Naive thymus-derived CD4-positive, alpha-beta T cell (primary cell): ENCODE results near the gene HACD2. TPM values are rescaled to one million over a fixed set of nuclear protein-coding genes. Genes with fewer than 3 reads are reported as not detected.

Source experiments
- ATAC-seq: fragments of 150-1000 bp; cut with Tn5 transposase; 2 replicates; pipeline ENCODE4 v1.10.0; 2021; ENCODE audit warnings: mild to moderate bottlenecking, moderate library complexity
- CTCF ChIA-PET: fragments of 350-600 bp; sonication (Branson Sonifier 250); formaldehyde crosslinking; loops from one replicate; lab custom pipeline; 2021; ENCODE audit warnings: antibody characterized with exemption; lab: Charles Lee
- POLR2A ChIA-PET: fragments of 350-600 bp; sonication (Branson Sonifier 250); formaldehyde crosslinking; loops from one replicate; lab custom pipeline; 2021; ENCODE audit warnings: antibody characterized with exemption, inconsistent platforms; lab: Charles Lee
- DNase-seq, 9 donors: peaks; one replicate each; pipeline versions ENCODE4 v3.0.0 to v3.0.0-alpha.2; 2020 to 2022; ENCODE audit warnings: mixed read lengths in 1 of 9
- H3K27ac ChIP-seq: one replicate; pipeline ENCODE4 v1.7.0; 2013; ENCODE audit warnings: mild to moderate bottlenecking, low read depth, low read length, moderate library complexity
- H3K27me3 ChIP-seq, 2 donors: one replicate each; pipeline ENCODE4 v1.7.0; 2013; ENCODE audit warnings: low read length in 2 of 2, mild to moderate bottlenecking in 2 of 2, moderate library complexity in 2 of 2; ENCODE audit not compliant: control insufficient read depth in 2 of 2, insufficient read depth in 2 of 2
- H3K36me3 ChIP-seq, 3 experiments: 1 replicate in 2 of 3; 2 replicates in 1 of 3; pipeline ENCODE4 v1.7.0; 2013; ENCODE audit warnings: low read length in 3 of 3, mild to moderate bottlenecking in 3 of 3, moderate library complexity in 1 of 3; ENCODE audit not compliant: insufficient read depth in 3 of 3, control insufficient read depth in 2 of 3
- H3K4me1 ChIP-seq, 2 donors: one replicate each; pipeline ENCODE4 v1.7.0; 2013; ENCODE audit warnings: low read length in 2 of 2, mild to moderate bottlenecking in 2 of 2, moderate library complexity in 1 of 2; ENCODE audit not compliant: control insufficient read depth in 2 of 2, insufficient read depth in 2 of 2
- H3K4me3 ChIP-seq: 2 replicates; pipeline ENCODE4 v1.7.0; 2013; ENCODE audit warnings: mild to moderate bottlenecking, low read length
- H3K9me3 ChIP-seq, 3 experiments: 1 replicate in 2 of 3; 2 replicates in 1 of 3; pipeline ENCODE4 v1.7.0; 2013; ENCODE audit warnings: low read length in 3 of 3; ENCODE audit not compliant: control insufficient read depth in 2 of 3
- H3K27ac Mint-ChIP-seq, 9 donors: one replicate each; pipeline ENCODE4 v1.8.0; 2020 to 2022; ENCODE audit warnings: mixed read lengths in 9 of 9, mild to moderate bottlenecking in 8 of 9, moderate library complexity in 5 of 9, inconsistent platforms in 2 of 9
- H3K27me3 Mint-ChIP-seq, 5 donors: one replicate each; pipeline ENCODE4 v1.8.0; 2021 to 2022; ENCODE audit warnings: mixed read lengths in 5 of 5, mild to moderate bottlenecking in 1 of 5
- H3K36me3 Mint-ChIP-seq, 5 donors: one replicate each; pipeline ENCODE4 v1.8.0; 2020 to 2022; ENCODE audit warnings: mixed read lengths in 5 of 5, mild to moderate bottlenecking in 3 of 5, inconsistent platforms in 1 of 5
- H3K4me1 Mint-ChIP-seq, 7 donors: one replicate each; pipeline ENCODE4 v1.8.0; 2020 to 2022; ENCODE audit warnings: mixed read lengths in 7 of 7, mild to moderate bottlenecking in 3 of 7, inconsistent platforms in 1 of 7
- H3K4me3 Mint-ChIP-seq, 10 donors: one replicate each; pipeline ENCODE4 v1.8.0; 2020 to 2022; ENCODE audit warnings: mild to moderate bottlenecking in 10 of 10, mixed read lengths in 10 of 10, moderate library complexity in 6 of 10, inconsistent platforms in 2 of 10
- H3K9me3 Mint-ChIP-seq, 11 donors: one replicate each; pipeline ENCODE4 v1.8.0; 2020 to 2022; ENCODE audit warnings: mixed read lengths in 11 of 11, mild to moderate bottlenecking in 4 of 11, inconsistent platforms in 1 of 11, moderate library complexity in 1 of 11
- intact Hi-C, 2 donors: fragments of 100-400 bp; cut with micrococcal nuclease; formaldehyde crosslinking; loops; one replicate each; pipeline ENCODE4 v1.15.1; 2023
- polyA plus RNA-seq, 2 donors: library from polyadenylated mRNA; unstranded; fragments of 300-500 nt; fragmentation: Illumina TruSeq; gene quantifications; one replicate each; pipeline ENCODE4 v1.2.3, GENCODE V29; 2021
- total RNA-seq, 6 experiments: library from RNA in 5 of 6; stranded (reverse) in 5 of 6; gene quantifications; 1 replicate in 5 of 6; 2 replicates in 1 of 6; pipeline ENCODE4 v1.2.3 and lab custom pipeline; 2021 to 2026

HACD2 gene
- total and polyA plus RNA-seq, 7 experiments from 2014 or later, result 14.7 to 28.3 (median 19.8) TPM

DNA sequence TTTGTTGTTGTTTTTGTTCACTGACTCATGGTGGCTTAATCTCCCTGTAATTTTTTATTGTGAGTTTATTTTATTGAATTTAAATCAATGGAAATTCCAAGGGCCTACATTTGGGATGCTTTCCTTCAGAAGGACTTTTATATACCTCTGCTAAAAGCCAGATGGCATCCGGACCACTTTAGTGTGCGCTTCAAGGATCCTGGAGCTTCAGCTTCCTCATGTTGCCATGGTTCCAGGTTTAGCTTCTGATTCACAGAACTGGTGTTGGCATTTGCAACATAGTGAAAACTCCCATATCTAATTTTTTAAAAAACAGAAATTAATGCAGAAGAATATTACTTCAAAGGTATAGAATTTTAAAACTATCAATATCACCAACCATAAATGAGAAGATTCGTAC is 8.5 kb upstream of the HACD2 start:
- intact Hi-C loops, result no loop called here
- H3K27me3 Mint-ChIP-seq, result no peaks in the 10 kb centered on the region

DNA sequence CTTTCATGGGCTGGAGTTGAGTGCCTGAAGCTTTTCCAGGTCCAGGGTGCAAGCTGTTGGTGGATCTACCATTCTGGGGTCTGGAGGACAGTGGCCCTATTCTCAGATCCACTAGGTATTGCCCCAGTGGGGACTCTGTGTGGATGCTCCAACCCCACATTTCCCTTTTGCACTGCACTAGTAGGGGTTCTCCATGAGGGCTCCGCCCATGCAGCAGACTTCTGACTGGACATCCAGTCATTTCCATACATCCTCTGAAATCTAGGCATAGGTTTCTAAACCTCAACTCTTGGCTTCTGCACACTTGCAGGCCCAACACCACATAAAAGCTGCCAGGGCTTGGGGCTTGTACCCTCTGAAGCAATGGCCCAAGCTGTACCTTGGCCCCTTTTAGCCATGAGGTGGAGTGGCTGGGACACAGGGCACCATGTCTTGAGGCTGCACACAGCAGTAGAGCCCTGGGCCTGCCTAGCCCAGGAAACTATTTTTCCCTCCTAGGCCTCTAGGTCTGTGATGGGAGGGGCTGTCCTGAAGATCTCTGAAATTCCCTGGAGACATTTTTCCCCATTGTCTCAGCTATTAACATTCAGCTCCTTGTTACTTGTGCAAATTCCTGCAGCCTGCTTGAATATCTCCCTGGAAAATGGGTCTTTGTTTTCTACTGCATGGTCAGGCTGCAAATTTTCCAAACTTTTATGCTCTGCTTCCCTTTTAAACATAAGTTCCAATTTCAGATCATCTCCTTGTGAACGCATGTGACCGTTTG is 6.0 kb upstream of the HACD2 start:
- intact Hi-C loops, result no loop called here
- Histone ChIP-seq H3K27ac (no peak overlapping the region), H3K36me3 (no peaks in the 10 kb centered on the region), H3K27me3 (no peaks in the 10 kb centered on the region), H3K9me3 (peaks cover 0 to 10% (median 4%) of the 10 kb centered on the region in 3 experiments), H3K4me1 (peaks cover 8 to 10% of the 10 kb centered on the region in 2 donors), H3K4me3 (no peak overlapping the region)
- ATAC-seq, result no peak
- CTCF ChIA-PET, result no interaction called here
- Mint-ChIP-seq H3K36me3 (peaks cover 17 to 46% (median 41%) of the 10 kb centered on the region in 5 donors), H3K9me3 (peaks cover 0 to 36% (median 17%) of the 10 kb centered on the region in 11 donors), H3K27ac (no peak overlapping the region), H3K27me3 (no peaks in the 10 kb centered on the region), H3K4me3 (no peak overlapping the region), H3K4me1 (peaks cover 0 to 11% (median 4%) of the 10 kb centered on the region in 7 donors)
- POLR2A ChIA-PET, result no interaction called here
- no peak for DNase-seq

More for the DNA sequence above, 8.5 kb upstream of the HACD2 start:
- H3K36me3 ChIP-seq, result no peaks in the 10 kb centered on the region
- H3K4me1 ChIP-seq, result no peaks in the 10 kb centered on the region
- no peak overlapping the region for H3K4me3 Mint-ChIP-seq
- DNase-seq, result no peak
- CTCF ChIA-PET, result no interaction called here
- H3K27ac ChIP-seq, result no peak overlapping the region
- POLR2A ChIA-PET, result no interaction called here
- peaks cover 17 to 44% (median 36%) of the 10 kb centered on the region in 5 donors for H3K36me3 Mint-ChIP-seq
- H3K4me3 ChIP-seq, result no peak overlapping the region
- peaks cover 0 to 10% (median 4%) of the 10 kb centered on the region in 3 experiments for H3K9me3 ChIP-seq
- H3K27ac Mint-ChIP-seq, result no peak overlapping the region
- ATAC-seq, result no peak
- H3K9me3 Mint-ChIP-seq, result peaks cover 0 to 36% (median 17%) of the 10 kb centered on the region in 11 donors
- H3K4me1 Mint-ChIP-seq, result peaks cover 0 to 3% (median 0%) of the 10 kb centered on the region in 7 donors
- no peaks in the 10 kb centered on the region for H3K27me3 ChIP-seq

DNA sequence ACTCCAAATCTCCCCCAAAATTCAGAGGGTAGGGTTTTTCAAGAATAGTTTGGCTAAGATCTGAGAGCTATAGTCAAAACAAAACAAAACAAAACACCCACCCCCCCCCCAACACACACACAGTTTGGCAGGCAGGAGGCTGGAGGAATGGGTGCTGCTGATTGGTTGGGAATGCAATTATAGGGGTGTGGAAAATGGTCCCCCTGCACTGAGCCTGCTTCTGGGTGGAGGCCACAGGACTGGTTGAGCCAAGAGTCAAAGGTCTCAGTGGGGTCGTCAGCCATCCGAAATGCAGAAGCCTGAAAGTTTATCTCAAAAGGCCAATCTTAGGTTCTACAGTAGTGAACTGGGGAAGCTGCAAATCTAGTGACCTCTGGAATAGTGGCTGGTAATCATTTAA is 2.5 kb upstream of the HACD2 start:
- peaks cover 14 to 30% (median 22%) of the 10 kb centered on the region in 7 donors for H3K4me1 Mint-ChIP-seq
- Histone ChIP-seq H3K27me3 (no peaks in the 10 kb centered on the region), H3K36me3 (peaks cover 0 to 8% (median 0%) of the 10 kb centered on the region in 3 experiments), H3K27ac (no peak overlapping the region), H3K4me1 (peaks cover 8 to 13% of the 10 kb centered on the region in 2 donors), H3K9me3 (peaks cover 0 to 10% (median 4%) of the 10 kb centered on the region in 3 experiments), H3K4me3 (no peak overlapping the region)
- H3K36me3 Mint-ChIP-seq, result peaks cover 17 to 44% (median 32%) of the 10 kb centered on the region in 5 donors
- no peak overlapping the region for H3K27ac Mint-ChIP-seq
- H3K27me3 Mint-ChIP-seq, result no peaks in the 10 kb centered on the region
- peaks cover 0 to 31% (median 17%) of the 10 kb centered on the region in 11 donors for H3K9me3 Mint-ChIP-seq
- ATAC-seq, result no peak
- intact Hi-C loops, result loop anchor here (5.0 to 10.0 kb wide), 4 partner anchors 375 to 1753 kb away; partner anchors contain the start of genes CCDC14 (in 1 of the 2), EAF2 (in 1 of the 2), HEG1 (in 1 of the 2) and IQCB1 (in 1 of the 2)
- no peak for DNase-seq
- H3K4me3 Mint-ChIP-seq, result peak overlapping the region in 8 of 10 donors; percentile 14 to 60 (median 35)
- ChIA-PET CTCF (no interaction called here), POLR2A (interaction anchor here (1.1 kb wide), 1 partner anchor 1203 kb away, joined by 3 read pairs; the partner anchor contains the start of gene FAM162A)

DNA sequence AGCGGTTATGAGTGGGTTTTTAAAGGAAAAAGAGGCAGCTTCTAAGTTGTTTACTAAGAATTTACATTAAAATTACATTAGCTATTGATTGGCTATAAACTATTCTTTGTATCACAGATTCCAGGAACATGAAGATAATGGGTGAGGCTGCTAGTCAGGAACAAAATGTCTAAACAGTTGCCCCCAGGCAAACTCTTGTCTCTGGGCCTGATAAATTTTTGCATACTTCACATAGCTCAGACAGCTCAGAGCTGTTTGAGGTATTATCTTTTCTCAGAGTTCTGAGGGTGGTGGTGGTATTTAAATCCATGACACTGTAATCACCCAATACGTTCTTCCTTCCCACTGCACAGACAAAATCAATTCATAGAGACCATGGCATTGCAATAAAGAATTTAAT is 2.1 kb upstream of the HACD2 start:
- ATAC-seq (no peak), DNase-seq (no peak)
- Histone ChIP-seq H3K9me3 (peaks cover 0 to 10% (median 4%) of the 10 kb centered on the region in 3 experiments), H3K4me3 (no peak overlapping the region), H3K4me1 (peaks cover 8 to 13% of the 10 kb centered on the region in 2 donors), H3K27me3 (no peaks in the 10 kb centered on the region), H3K36me3 (peaks cover 0 to 8% (median 0%) of the 10 kb centered on the region in 3 experiments), H3K27ac (no peak overlapping the region)
- H3K27me3 Mint-ChIP-seq, result no peaks in the 10 kb centered on the region
- ChIA-PET POLR2A (interaction anchor here (1.1 kb wide), 1 partner anchor 1203 kb away, joined by 3 read pairs; the partner anchor contains the start of gene FAM162A), CTCF (no interaction called here)
- H3K4me3 Mint-ChIP-seq, result peak overlapping the region in 7 of 10 donors; percentile 16 to 57 (median 25)
- H3K36me3 Mint-ChIP-seq, result peaks cover 17 to 41% (median 29%) of the 10 kb centered on the region in 5 donors
- no peak overlapping the region for H3K27ac Mint-ChIP-seq
- peaks cover 14 to 32% (median 27%) of the 10 kb centered on the region in 7 donors for H3K4me1 Mint-ChIP-seq
- peaks cover 0 to 28% (median 17%) of the 10 kb centered on the region in 11 donors for H3K9me3 Mint-ChIP-seq
- intact Hi-C loops, result loop anchor here (5.0 to 10.0 kb wide), 4 partner anchors 375 to 1752 kb away; partner anchors contain the start of genes CCDC14 (in 1 of the 2), EAF2 (in 1 of the 2), HEG1 (in 1 of the 2) and IQCB1 (in 1 of the 2)

DNA sequence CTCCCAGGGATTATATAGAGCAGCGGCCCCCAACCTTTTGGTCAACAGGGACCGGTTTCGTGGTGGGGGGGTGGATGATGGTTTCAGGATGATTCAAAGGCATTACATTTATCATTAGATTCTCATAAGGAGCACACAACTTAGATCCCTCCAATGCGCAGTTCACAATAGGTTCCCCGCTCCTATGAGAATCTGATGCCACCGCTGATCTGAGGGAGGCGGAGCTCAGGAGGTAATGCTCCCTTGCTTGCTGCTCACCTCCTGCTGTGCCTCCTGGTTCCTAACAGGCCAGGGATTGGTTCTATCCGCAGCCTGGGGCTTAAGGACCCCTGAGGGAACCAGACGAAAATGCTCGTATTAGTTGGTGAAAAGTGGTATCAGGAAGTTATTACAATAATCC is 1.3 kb upstream of the HACD2 start:
- ATAC-seq (no peak), DNase-seq (peak in 4 of 9 donors; percentile 4 to 33 (median 6))
- Mint-ChIP-seq H3K4me3 (no peak overlapping the region), H3K9me3 (peaks cover 0 to 20% (median 11%) of the 10 kb centered on the region in 11 donors), H3K36me3 (peaks cover 16 to 35% (median 27%) of the 10 kb centered on the region in 5 donors), H3K27ac (no peak overlapping the region), H3K4me1 (peaks cover 14 to 32% (median 30%) of the 10 kb centered on the region in 7 donors), H3K27me3 (no peaks in the 10 kb centered on the region)
- Histone ChIP-seq H3K36me3 (peaks cover 0 to 11% (median 3%) of the 10 kb centered on the region in 3 experiments), H3K9me3 (peaks cover 0 to 8% (median 2%) of the 10 kb centered on the region in 3 experiments), H3K27ac (peak overlapping the region; percentile 79), H3K4me3 (peak overlapping the region; percentile 98), H3K4me1 (peaks cover 8 to 13% of the 10 kb centered on the region in 2 donors), H3K27me3 (no peaks in the 10 kb centered on the region)
- intact Hi-C loops, result loop anchor here (5.0 to 10.0 kb wide), 4 partner anchors 376 to 1751 kb away; partner anchors contain the start of genes CCDC14 (in 1 of the 2), EAF2 (in 1 of the 2), HEG1 (in 1 of the 2) and IQCB1 (in 1 of the 2)
- CTCF ChIA-PET, result no interaction called here
- POLR2A ChIA-PET, result interaction anchor here (1.0 kb wide), 2 partner anchors 385 to 1925 kb away, joined by 4 to 5 read pairs; partner anchors contain the start of genes HCLS1 and SEC22A
